K562 (cell line): ENCODE data around the gene LAT. TPM values are rescaled to one million over a fixed set of nuclear protein-coding genes. Genes with fewer than 3 reads are reported as not detected.
A peak's percentile ranks its signal among the peaks of the same experiment; 100 is the strongest.

Experiments used
- HDAC1 ChIP-seq, 2 experiments: fragments of 450-650 bp; IDR thresholded peaks; 2 replicates each; pipeline ENCODE4 v1.6.1; 2016 to 2017; ENCODE audit warnings: inconsistent platforms in 1 of 2, mild to moderate bottlenecking in 1 of 2, moderate library complexity in 1 of 2
- HMGN3 ChIP-seq: IDR thresholded peaks from 2 replicates; pipeline ENCODE4 v1.6.1; 2011; ENCODE audit warnings: borderline replicate concordance, low read depth, mild to moderate bottlenecking, mixed read lengths, low read length; ENCODE audit not compliant: insufficient read length; ENCODE audit errors: extremely low read depth
- KLF13 ChIP-seq: fragments of 450-650 bp; IDR thresholded peaks from 2 replicates; pipeline ENCODE4 v1.6.1; 2016; ENCODE audit warnings: missing genetic modification characterization, low read depth, mild to moderate bottlenecking, missing compliant biosample characterization, moderate library complexity, borderline replicate concordance
- MBD2 ChIP-seq: sonication (generic); IDR thresholded peaks from 2 replicates; pipeline ENCODE4 v1.6.1; 2016; ENCODE audit warnings: low read depth, borderline replicate concordance
- MECOM ChIP-seq: fragments of 250-450 bp; sonication (Bioruptor Pico); IDR thresholded peaks from 2 replicates; pipeline ENCODE4 v1.8.0; 2022; ENCODE audit warnings: inconsistent platforms
- NCOA1 ChIP-seq: fragments of 450-650 bp; IDR thresholded peaks from 2 replicates; pipeline ENCODE4 v1.6.1; 2016; ENCODE audit warnings: low read depth
- PHF20 ChIP-seq: fragments of 450-650 bp; IDR thresholded peaks from 2 replicates; pipeline ENCODE4 v1.6.1; 2018; ENCODE audit not compliant: partially characterized antibody
- TCFL5 ChIP-seq: fragments of 250-450 bp; sonication (Bioruptor Pico); conservative IDR thresholded peaks from 2 replicates; pipeline ENCODE4 v1.6.1; 2021; ENCODE audit warnings: mild to moderate bottlenecking, moderate library complexity, matching md5 sums
- TOE1 ChIP-seq, 2 experiments: fragments of 450-650 bp in 1 of 2; sonication (generic) in 1 of 2; formaldehyde crosslinking in 1 of 2; IDR thresholded peaks; 2 replicates each; pipeline versions ENCODE4 v1.7.1 to v1.8.0; 2016 to 2022; ENCODE audit warnings: borderline replicate concordance in 2 of 2, mild to moderate bottlenecking in 2 of 2, antibody characterized with exemption in 1 of 2, inconsistent platforms in 1 of 2, low read depth in 1 of 2, missing genetic modification reagents in 1 of 2, moderate library complexity in 1 of 2
- TRIM24 ChIP-seq, 2 experiments: fragments of 450-650 bp; IDR thresholded peaks; 2 replicates each; pipeline ENCODE4 v1.6.1; 2016
- ZNF12 ChIP-seq: sonication (generic); formaldehyde crosslinking; IDR thresholded peaks from 2 replicates; pipeline ENCODE4 v1.4.0; 2020; ENCODE audit warnings: mild to moderate bottlenecking, missing genetic modification reagents
- ZNF224 ChIP-seq: sonication (generic); formaldehyde crosslinking; IDR thresholded peaks from 2 replicates; pipeline ENCODE4 v1.8.0; 2022; ENCODE audit warnings: mild to moderate bottlenecking, missing genetic modification reagents
- ZNF24 ChIP-seq: fragments of 450-650 bp; IDR thresholded peaks from 2 replicates; pipeline ENCODE4 v1.6.1; 2016
- ZNF311 ChIP-seq: fragments of 250-450 bp; sonication (Bioruptor Pico); IDR thresholded peaks from 2 replicates; pipeline ENCODE4 v1.4.0; 2020; ENCODE audit warnings: mild to moderate bottlenecking, moderate library complexity
- polyA plus RNA-seq, 8 experiments: library from polyadenylated mRNA; depleted of rRNA in 4 of 8; stranded (reverse) in 5 of 8; unstranded in 3 of 8; fragments of >200 nt; fragmentation: Nextera tagmentation in 2 of 8; fragmentation: Illumina TruSeq in 1 of 8; extraction: Ambion mirVana in 2 of 8; extraction: Trizol in 1 of 8; gene quantifications; 2 replicates each; pipeline versions ENCODE4 v1.2.1 to v1.2.3, GENCODE V29; 2011 to 2014; ENCODE audit warnings: inconsistent platforms in 1 of 8, missing spikeins in 1 of 8
- total RNA-seq, 7 experiments: library from RNA; depleted of rRNA in 6 of 7; stranded (reverse); fragments of >200 nt in 6 of 7; fragmentation: Illumina TruSeq in 2 of 7; extraction: Trizol in 2 of 7; gene quantifications; 2 replicates each; pipeline versions ENCODE4 v1.2.1 to v1.2.3, GENCODE V29; 2011 to 2021; ENCODE audit warnings: low replicate concordance in 1 of 7
- TF ChIP-seq, protein P1 (sequence below): fragments of 450-650 bp; conservative IDR thresholded peaks from 2 replicates; pipeline ENCODE4 v1.6.1; 2016; ENCODE audit warnings: missing genetic modification characterization, low read depth, mild to moderate bottlenecking, missing compliant biosample characterization, moderate library complexity
- TF ChIP-seq, protein P2 (sequence below), 2 experiments: fragments of 450-650 bp in 1 of 2; sonication (generic) in 1 of 2; formaldehyde crosslinking; conservative IDR thresholded peaks; 2 replicates each; pipeline versions ENCODE4 v1.4.0 to v1.8.1; 2020 to 2022; ENCODE audit warnings: mild to moderate bottlenecking in 1 of 2, missing genetic modification reagents in 1 of 2
- TF ChIP-seq, protein P3 (sequence below): fragments of 450-650 bp; formaldehyde crosslinking; IDR thresholded peaks from 2 replicates; pipeline ENCODE4 v1.4.0; 2020; ENCODE audit warnings: mild to moderate bottlenecking, mixed read lengths
- TF ChIP-seq, protein P4 (sequence below): sonication (generic); formaldehyde crosslinking; IDR thresholded peaks from 2 replicates; pipeline ENCODE4 v1.9.0; 2022; ENCODE audit warnings: mild to moderate bottlenecking, missing genetic modification reagents
- TF ChIP-seq, protein P5 (sequence below), 2 experiments: IDR thresholded peaks in 1 of 2; conservative IDR thresholded peaks in 1 of 2; 2 replicates each; pipeline ENCODE4 v1.6.1; 2016; ENCODE audit warnings: low read depth in 2 of 2, mild to moderate bottlenecking in 1 of 2, missing compliant biosample characterization in 1 of 2, missing genetic modification characterization in 1 of 2, moderate library complexity in 1 of 2

LAT gene
- total and polyA plus RNA-seq, 9 of the 15 experiments (the other 6 are each of a cell fraction or from before 2014, with no cell fraction given) = 0.40 to 4.2 (median 1.3) TPM

DNA sequence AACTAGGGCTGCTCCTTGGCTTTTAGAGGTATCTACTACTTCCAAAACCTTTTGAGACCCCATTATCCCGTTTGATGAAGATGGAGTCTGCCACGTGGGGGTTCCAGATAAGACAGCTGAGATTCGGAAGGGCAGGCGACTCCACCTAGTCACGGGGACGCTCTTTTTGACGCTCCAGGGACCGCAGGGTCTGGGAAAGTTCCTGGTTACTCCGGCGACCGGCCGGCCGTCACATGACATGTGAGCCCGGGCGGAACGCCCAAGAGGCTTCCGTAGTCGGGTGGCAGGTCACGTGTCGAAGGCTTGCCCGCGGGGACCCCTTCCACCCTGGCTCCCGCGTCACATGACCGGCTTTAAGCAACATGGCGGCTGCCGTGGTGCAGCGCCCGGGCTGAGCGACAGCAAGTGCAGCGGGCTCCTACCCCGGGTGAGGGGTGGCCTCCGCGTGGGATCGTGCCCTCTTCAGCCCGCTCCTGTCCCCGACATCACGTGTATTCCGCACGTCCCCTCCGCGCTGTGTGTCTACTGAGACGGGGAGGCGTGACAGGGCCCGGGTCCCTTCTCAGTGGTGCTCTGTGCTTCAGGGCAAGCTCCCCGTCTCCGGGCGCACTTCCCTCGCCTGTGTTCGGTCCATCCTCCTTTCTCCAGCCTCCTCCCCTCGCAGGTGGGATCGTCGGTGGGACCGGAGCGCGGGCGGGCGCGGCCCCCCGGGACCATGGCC lies 10.3 kb upstream of the LAT start, which contains the start of gene SPNS1 (continued):
- TF ChIP-seq KLF13 (0 out of 2 replicates have a peak, but pooled peaks have one; percentile 26), MECOM (CRISPR knock-in tag) (peak; percentile 62; the same call in 1 of the 2 replicates), HMGN3 (peak; percentile 90), ZNF224 (CRISPR knock-in tag) (no peak), TOE1 (IDR thresholded peaks at IDR 0.05; ENCODE audit: borderline replicate concordance) (peak; percentile 99), TOE1 (CRISPR knock-in tag; IDR thresholded peaks at IDR 0.05; ENCODE audit: borderline replicate concordance, low read depth) (peak; percentile 30; the same call in 1 of the 2 replicates), TCFL5 (CRISPR knock-in tag) (0 out of 2 replicates have a peak, but pooled peaks have one; percentile 24), ZNF24 (peak; percentile 67; the same call in 1 of the 2 replicates), TRIM24 (IDR thresholded peaks at IDR 0.05) (peak in 1 of 2 experiments; percentile 54; a peak in 2 of 4 replicates), NCOA1 (peak; percentile 17; the same call in 1 of the 2 replicates), ZNF12 (CRISPR knock-in tag) (peak; percentile 63; the same call in 1 of the 2 replicates), HDAC1 (IDR thresholded peaks at IDR 0.05) (peak; percentile 60 to 99; a peak in 3 of 4 replicates), ZNF311 (0 out of 2 replicates have a peak, but pooled peaks have one; percentile 17), PHF20 (peak; percentile 99), MBD2 (peak; percentile 81)
- TF ChIP-seq, protein P1, sequence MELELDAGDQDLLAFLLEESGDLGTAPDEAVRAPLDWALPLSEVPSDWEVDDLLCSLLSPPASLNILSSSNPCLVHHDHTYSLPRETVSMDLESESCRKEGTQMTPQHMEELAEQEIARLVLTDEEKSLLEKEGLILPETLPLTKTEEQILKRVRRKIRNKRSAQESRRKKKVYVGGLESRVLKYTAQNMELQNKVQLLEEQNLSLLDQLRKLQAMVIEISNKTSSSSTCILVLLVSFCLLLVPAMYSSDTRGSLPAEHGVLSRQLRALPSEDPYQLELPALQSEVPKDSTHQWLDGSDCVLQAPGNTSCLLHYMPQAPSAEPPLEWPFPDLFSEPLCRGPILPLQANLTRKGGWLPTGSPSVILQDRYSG = no peak; the same call in 1 of the 2 replicates
- TF ChIP-seq, protein P2, sequence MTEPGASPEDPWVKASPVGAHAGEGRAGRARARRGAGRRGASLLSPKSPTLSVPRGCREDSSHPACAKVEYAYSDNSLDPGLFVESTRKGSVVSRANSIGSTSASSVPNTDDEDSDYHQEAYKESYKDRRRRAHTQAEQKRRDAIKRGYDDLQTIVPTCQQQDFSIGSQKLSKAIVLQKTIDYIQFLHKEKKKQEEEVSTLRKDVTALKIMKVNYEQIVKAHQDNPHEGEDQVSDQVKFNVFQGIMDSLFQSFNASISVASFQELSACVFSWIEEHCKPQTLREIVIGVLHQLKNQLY (CRISPR knock-in tag; conservative IDR thresholded peaks at IDR 0.05) = no peak
- TF ChIP-seq, protein P3, sequence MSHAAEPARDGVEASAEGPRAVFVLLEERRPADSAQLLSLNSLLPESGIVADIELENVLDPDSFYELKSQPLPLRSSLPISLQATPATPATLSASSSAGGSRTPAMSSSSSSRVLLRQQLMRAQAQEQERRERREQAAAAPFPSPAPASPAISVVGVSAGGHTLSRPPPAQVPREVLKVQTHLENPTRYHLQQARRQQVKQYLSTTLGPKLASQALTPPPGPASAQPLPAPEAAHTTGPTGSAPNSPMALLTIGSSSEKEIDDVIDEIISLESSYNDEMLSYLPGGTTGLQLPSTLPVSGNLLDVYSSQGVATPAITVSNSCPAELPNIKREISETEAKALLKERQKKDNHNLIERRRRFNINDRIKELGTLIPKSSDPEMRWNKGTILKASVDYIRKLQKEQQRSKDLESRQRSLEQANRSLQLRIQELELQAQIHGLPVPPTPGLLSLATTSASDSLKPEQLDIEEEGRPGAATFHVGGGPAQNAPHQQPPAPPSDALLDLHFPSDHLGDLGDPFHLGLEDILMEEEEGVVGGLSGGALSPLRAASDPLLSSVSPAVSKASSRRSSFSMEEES (CRISPR knock-in tag) = peak; percentile 99
- TF ChIP-seq, protein P4, sequence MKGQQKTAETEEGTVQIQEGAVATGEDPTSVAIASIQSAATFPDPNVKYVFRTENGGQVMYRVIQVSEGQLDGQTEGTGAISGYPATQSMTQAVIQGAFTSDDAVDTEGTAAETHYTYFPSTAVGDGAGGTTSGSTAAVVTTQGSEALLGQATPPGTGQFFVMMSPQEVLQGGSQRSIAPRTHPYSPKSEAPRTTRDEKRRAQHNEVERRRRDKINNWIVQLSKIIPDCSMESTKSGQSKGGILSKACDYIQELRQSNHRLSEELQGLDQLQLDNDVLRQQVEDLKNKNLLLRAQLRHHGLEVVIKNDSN (CRISPR knock-in tag) = peak; percentile 100
- TF ChIP-seq, protein P5, sequence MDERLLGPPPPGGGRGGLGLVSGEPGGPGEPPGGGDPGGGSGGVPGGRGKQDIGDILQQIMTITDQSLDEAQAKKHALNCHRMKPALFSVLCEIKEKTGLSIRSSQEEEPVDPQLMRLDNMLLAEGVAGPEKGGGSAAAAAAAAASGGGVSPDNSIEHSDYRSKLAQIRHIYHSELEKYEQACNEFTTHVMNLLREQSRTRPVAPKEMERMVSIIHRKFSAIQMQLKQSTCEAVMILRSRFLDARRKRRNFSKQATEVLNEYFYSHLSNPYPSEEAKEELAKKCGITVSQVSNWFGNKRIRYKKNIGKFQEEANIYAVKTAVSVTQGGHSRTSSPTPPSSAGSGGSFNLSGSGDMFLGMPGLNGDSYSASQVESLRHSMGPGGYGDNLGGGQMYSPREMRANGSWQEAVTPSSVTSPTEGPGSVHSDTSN (CRISPR knock-in tag; IDR thresholded peaks at IDR 0.05; ENCODE audit: low read depth) = no peak
- TF ChIP-seq, protein P5 (tag; conservative IDR thresholded peaks at IDR 0.05; ENCODE audit: low read depth) = no peak
